GM19238 (cell line): Measurements from ENCODE around the gene SLC45A2.
A peak's percentile ranks its signal among the peaks of the same experiment; 100 is the strongest.
"Not testable (repeated sequence)": the region's sequence is repeated elsewhere in the genome, so short reads cannot be mapped to it uniquely, and the experiment has no call there.

Experiments
- DNase-seq: peaks from one replicate; pipeline ENCODE4 v3.0.0; 2011; ENCODE audit warnings: low spot score; ENCODE audit not compliant: insufficient read length

Gene SLC45A2

DNA sequence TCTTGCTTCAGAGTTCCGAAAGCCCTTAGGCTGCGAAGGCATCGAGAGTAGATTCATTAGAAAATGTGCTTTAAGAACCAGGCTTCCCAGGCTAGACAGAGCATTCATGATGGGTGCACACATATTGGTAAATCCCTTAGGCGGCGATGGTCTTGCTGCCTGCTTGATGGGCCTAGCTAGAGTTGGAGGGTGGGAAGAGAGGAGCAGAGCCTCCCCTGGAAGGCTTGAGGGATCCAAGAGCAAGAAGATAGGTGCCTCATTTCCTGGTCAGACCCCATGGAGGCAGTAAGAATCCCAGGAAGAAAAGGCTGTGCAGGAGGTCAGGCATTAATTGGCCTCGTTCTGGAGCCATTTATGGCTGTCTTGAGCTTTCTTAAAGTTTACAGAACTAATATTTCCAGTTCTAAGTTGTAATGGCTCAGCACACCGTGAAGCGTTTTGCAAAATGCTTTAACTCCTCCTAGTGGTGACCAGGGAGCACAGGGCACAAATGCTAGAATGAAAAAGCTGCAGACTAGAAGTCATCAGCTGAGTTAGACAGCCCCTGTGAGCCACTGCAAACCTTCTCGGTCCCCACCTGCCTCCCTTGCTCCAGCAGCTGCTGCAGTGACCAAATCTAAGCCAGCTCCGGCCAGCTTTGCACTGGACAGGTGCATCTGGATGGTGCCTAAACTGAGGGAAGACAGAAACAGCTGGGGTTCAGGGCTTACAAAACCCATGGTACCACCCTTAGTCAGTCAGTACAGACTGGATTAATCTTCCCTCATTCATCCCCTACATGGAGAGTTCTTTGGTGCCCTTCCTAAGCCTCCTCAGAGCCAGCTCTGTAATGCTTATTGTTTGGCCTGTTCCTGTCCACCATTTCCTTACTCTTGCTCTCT is 14.7 kb downstream of the SLC45A2 start:
- peak; percentile 34 for DNase-seq

DNA sequence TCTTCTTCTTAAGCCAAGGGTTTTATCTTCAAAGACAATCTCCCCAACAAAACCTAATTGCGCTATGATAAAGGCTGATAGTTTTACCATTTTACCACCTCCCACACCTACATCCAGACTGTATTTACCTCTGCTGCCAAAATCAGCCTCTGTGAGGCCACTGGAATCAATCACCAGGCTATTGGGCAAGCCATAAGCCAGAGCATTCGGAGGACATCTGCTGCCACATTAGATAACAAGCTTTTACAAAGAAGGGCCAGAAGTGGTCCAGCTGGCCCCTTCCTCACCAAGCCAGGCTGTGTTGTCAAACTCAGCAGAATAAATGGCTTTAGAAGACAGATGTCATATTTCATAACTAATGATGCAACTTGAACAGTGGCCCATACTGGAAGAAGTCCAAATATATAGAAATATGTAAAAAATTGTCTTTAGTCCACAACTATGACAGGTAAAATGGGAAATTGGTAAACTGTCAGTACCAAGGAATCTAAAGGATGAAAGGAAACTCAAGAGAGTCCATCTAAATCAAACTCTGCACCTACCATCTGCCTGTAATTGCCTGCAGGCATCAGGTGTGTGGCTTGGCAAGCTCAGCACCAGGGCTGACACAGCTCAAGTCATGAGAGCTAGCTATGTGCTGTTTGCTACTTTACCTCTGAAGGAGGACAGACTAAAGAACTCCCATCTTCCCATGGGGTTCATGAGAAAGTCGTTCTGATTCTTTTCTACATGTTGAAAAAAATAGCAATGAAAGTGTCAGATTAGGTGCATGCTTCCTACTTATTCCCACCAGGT is 16.1 kb downstream of the SLC45A2 start:
- no peak for DNase-seq

GRCh38 chr5:33966805-33967204 is 17.7 kb downstream of the SLC45A2 start:
- DNase-seq: no peak

GRCh38 chr5:33964132-33964700 is 20.3 kb downstream of the SLC45A2 start:
- DNase-seq: no peak

DNA sequence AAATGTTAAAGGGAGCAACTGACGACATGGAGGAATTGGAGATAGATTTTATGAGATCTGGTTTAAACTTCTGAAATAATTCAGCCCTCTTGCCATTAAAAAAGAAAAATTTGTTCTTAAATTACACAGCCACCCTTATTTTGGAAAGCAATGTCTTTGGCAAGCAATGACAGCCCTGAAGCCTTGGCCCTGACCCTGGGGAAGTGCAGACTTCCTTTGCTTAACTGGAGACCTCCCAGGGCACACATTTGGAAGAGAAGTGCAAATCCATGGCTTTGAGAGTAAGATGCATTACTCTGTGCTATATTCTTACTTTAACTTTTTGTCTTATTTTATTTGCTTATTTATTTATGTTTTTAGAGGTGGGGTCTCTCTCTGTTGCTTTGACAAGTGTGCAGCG is 26.3 kb downstream of the SLC45A2 start:
- no peak for DNase-seq

DNA sequence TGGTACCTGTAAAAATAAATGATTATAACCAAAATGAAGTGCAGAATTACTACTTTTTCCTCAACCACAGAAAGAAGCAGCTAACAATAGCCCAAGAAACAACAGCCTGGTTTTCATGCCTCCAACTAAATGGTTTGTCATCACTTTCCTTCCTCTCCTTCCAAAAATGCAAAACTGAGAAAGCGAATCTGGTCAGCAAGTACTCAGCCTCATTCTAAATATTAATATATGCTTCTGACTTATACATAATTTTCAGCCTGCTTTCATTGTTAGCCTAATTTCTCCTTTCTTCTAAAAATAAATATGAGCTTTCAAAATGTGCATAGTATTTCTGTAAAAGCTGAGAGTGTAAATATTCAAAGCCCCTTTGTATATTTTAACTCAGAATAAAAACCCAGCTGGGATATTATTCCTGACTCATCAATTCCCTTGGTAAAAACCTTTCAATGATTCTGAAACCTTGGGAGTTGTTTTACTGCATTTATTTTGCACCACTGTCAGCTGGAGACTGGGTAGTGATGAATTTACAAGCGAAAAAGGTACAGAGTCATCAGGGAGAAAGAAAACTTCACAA is 26.8 kb downstream of the SLC45A2 start:
- DNase-seq: no peak

DNA sequence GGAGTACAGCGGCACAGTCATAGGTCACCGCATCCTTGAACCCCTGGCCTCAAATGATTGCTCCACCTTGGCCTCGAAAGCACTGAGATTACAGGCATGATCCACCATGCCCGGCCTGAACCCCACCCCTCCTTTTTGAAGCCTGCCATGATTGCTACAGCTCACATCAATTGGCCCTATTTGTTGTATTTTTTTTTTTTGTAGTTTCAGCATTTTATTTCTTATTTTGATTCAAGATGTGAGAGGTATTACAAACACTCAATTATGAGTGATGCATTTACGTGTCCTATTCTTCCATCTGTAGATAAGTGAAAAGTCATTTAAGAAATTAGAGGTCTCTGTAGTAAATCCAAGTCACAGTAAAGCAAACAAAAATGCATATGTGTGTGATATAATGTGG is 32.3 kb downstream of the SLC45A2 start:
- DNase-seq: not testable (repeated sequence)

GRCh38 chr5:33944543-33945132 is 39.9 kb downstream of the SLC45A2 start:
- DNase-seq: no peak

- DNase-seq: no peak
Measured at GRCh38 chr5:33941090-33941489, 43.4 kb downstream of the SLC45A2 start.

DNA sequence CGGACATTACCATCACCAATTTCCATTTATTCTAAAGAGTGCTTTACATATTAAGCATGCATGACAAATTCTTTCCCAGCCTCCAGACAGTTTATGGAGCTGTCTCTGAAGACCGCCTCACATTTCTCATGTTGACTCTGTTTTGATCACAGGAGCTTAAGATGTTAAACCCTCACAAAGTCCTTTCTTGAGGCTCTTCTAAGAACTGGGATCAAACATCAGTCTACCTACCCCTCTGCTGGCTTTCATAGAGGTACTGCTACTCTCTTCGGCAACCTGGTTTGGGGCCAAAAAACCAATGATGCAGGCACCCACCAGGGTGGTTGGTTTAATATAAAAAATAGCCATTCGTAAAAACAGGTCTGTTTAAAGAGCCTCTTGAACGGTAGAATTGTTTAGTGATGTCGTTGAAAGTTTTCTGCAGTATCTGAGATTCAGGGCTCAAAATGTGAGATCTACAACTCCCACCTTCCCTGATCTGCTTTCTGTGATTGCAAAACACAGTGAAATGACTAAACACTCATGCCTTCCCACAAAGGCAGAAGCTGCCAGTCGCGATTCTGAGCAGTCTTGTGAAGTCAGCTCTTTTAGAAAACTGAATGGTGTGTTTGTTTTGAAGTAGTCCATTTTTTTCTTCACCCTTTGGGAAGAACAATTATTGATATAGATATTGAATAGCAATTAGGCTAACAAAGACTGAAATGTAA is 44.8 kb downstream of the SLC45A2 start:
- no peak for DNase-seq

GRCh38 chr5:33938881-33939280 is 45.6 kb downstream of the SLC45A2 start:
- DNase-seq: no peak

DNA sequence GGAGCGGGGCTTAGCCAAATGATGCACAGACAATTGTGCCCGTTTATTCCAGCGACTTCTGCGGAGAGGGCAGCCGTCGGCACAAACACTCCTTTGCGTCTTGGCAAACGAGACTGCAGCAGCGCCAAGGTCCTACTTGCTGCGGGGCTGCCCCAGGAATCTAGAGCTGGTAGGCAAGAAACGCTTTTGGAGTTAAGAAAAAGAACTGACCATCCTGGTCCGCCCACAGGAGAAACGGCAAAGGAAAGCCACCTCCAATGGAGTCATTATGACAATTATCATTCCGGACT is 46.0 kb downstream of the SLC45A2 start:
- no peak for DNase-seq

- DNase-seq: no peak
Measured at GRCh38 chr5:33937707-33938506, 46.6 kb downstream of the SLC45A2 start.

DNA sequence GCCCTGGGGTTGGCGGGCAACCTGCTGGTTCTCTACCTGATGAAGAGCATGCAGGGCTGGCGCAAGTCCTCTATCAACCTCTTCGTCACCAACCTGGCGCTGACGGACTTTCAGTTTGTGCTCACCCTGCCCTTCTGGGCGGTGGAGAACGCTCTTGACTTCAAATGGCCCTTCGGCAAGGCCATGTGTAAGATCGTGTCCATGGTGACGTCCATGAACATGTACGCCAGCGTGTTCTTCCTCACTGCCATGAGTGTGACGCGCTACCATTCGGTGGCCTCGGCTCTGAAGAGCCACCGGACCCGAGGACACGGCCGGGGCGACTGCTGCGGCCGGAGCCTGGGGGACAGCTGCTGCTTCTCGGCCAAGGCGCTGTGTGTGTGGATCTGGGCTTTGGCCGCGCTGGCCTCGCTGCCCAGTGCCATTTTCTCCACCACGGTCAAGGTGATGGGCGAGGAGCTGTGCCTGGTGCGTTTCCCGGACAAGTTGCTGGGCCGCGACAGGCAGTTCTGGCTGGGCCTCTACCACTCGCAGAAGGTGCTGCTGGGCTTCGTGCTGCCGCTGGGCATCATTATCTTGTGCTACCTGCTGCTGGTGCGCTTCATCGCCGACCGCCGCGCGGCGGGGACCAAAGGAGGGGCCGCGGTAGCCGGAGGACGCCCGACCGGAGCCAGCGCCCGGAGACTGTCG is 47.3 kb downstream of the SLC45A2 start:
- no peak for DNase-seq

GRCh38 chr5:33936381-33937016 is 48.0 kb downstream of the SLC45A2 start, which contains the start of gene RXFP3:
Gene RXFP3 (plus strand): TSS chr5:33936386. CDS start chr5:33936741, 355 bp downstream.
- DNase-seq: no peak

GRCh38 chr5:33936004-33936380 is 48.5 kb downstream of the SLC45A2 start:
- DNase-seq: peak; percentile 47

DNA sequence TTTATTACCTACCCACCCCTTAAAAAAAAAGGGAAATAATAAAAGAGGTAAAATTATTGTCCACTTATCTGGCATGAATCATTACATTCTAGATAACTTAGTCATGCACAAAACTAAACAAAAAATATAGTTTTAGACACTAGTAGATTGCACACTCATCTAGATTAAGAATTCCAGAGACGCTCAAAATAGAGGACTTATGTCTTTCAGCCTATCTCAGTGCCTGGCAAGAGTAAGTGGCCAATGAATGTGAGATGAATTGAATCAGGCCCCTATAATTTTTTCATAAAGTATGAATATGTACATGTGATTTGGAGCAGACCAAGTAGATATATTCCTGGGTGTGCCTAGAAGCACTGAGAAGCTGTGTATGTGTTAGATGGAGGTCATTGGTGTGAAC is 50.3 kb downstream of the SLC45A2 start:
- DNase-seq: no peak

- DNase-seq: peak; percentile 40
Measured at GRCh38 chr5:33933723-33934169, 50.7 kb downstream of the SLC45A2 start.

DNA sequence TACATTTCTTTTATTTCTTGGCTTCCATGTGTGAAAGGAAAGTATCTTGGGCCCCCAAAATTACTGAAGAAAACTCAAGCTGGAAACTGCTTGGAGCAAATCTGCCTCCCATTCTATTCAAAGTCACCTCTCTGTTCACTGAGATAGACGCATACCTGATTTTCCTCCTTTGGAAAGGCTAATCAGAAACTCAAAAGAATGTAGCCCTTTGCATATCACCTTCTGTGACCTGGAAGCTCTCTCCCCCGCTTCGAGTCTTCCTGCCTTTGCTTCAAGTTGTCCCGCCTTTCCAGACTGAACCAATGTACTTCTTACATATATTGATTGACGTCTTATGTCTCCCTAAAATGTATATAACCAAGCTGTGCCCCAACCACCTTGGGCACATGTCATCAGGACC is 53.4 kb downstream of the SLC45A2 start:
- DNase-seq: no peak
